Stomach (tissue), 9 donors: ENCODE data around the gene CTNNA1. TPM values are rescaled to one million over a fixed set of nuclear protein-coding genes. Genes with fewer than 3 reads are reported as not detected.
"Not testable (repeated sequence)": the region's sequence is repeated elsewhere in the genome, so short reads cannot be mapped to it uniquely, and the experiment has no call there.

ENCODE experiments used
- DNase-seq, 2 donors: peaks; one replicate each; pipeline versions ENCODE4 v3.0.0 to v3.0.0-alpha.2; 2013 to 2019
- H3K27ac ChIP-seq, 5 donors: fragments of 200-600 bp in 4 of 5; sonication (generic) in 4 of 5; one replicate each; pipeline ENCODE4 v1.5.1; 2013 to 2019; ENCODE audit warnings: mild to moderate bottlenecking in 1 of 5, moderate library complexity in 1 of 5
- H3K27me3 ChIP-seq, 3 donors: fragments of 200-600 bp; sonication (generic); one replicate each; pipeline ENCODE4 v1.5.1; 2017 to 2019; ENCODE audit warnings: mixed run types in 1 of 3
- H3K36me3 ChIP-seq, 4 donors: fragments of 200-600 bp; sonication (generic); 1 replicate in 3 of 4; 2 replicates in 1 of 4; pipeline ENCODE4 v1.5.1; 2016 to 2019
- H3K4me1 ChIP-seq, 4 donors: fragments of 200-600 bp; sonication (generic); one replicate each; pipeline ENCODE4 v1.5.1; 2016 to 2019
- H3K4me3 ChIP-seq, 4 donors: fragments of 200-600 bp; sonication (generic) in 3 of 4; one replicate each; pipeline ENCODE4 v1.5.1; 2016 to 2019; ENCODE audit warnings: mild to moderate bottlenecking in 1 of 4
- H3K9me3 ChIP-seq, 4 donors: fragments of 200-600 bp; sonication (generic); one replicate each; pipeline ENCODE4 v1.5.1; 2016 to 2019
- CTCF ChIP-seq, 7 experiments: fragments of 450-650 bp in 4 of 7; fragments of 200-600 bp in 3 of 7; sonication (generic) in 3 of 7; IDR thresholded peaks; one replicate each; pipeline ENCODE4 v1.5.1; 2016 to 2019; ENCODE audit warnings: antibody characterized with exemption in 7 of 7, control low read depth in 2 of 7, mild to moderate bottlenecking in 1 of 7
- EP300 ChIP-seq: sonication (generic); formaldehyde crosslinking; IDR thresholded peaks from one replicate; pipeline ENCODE4 v1.6.1; 2017; ENCODE audit warnings: antibody characterized with exemption
- POLR2A ChIP-seq, 4 donors: fragments of 450-650 bp; IDR thresholded peaks; one replicate each; pipeline ENCODE4 v1.6.1; 2016; ENCODE audit warnings: antibody characterized with exemption in 4 of 4, control low read depth in 2 of 4, mild to moderate bottlenecking in 1 of 4, moderate library complexity in 1 of 4
- POLR2AphosphoS5 ChIP-seq, 3 donors: sonication (generic); formaldehyde crosslinking; IDR thresholded peaks; one replicate each; pipeline ENCODE4 v1.6.1; 2016; ENCODE audit warnings: antibody characterized with exemption in 3 of 3
- WGBS, 5 donors: extraction: QIAGEN DNeasy Blood & Tissue Kit in 3 of 5; methylation state at CpG; one replicate each; pipeline versions ENCODE4 v1.1.5 to v1.1.7; 2013 to 2018; 5-methylcytosine and 5-hydroxymethylcytosine counted together
- intact Hi-C: fragments of 100-400 bp; cut with DNase I; formaldehyde crosslinking; loops from one replicate; pipeline ENCODE4 v1.15.1; 2023; ENCODE audit warnings: low total_unique reads
- polyA plus RNA-seq, 3 donors: library from polyadenylated mRNA; stranded (reverse); fragments of 200-250 nt; gene quantifications; one replicate each; pipeline ENCODE4 v1.2.3, GENCODE V29; 2013
- total RNA-seq, 5 donors: library from RNA; depleted of rRNA; stranded (reverse); fragments of >200 nt; gene quantifications; one replicate each; pipeline versions ENCODE4 v1.1.0 to v1.2.3, GENCODE V29; 2014 to 2016
- donor health status: healthy with polysubstance abuse.
- donor health status: Bipolar disorder and iron deficiency.
- donor health status: healthy.

The CTNNA1 gene
- total and polyA plus RNA-seq, 8 donors: 88.7 to 531 (median 214) TPM

GRCh38 chr5:138714694-138715093 lies 38.5 kb upstream of the CTNNA1 start:
- intact Hi-C loops: no loop called here
- H3K27ac ChIP-seq: no peak overlapping the region
- no peaks in the 10 kb centered on the region for H3K9me3 ChIP-seq
- H3K4me3 ChIP-seq: no peak overlapping the region
- H3K27me3 ChIP-seq: no peaks in the 10 kb centered on the region
- no peak for DNase-seq
- no peak for TF ChIP-seq POLR2AphosphoS5 (IDR thresholded peaks at IDR 0.05)
- TF ChIP-seq POLR2A (IDR thresholded peaks at IDR 0.05): no peak
- TF ChIP-seq CTCF (IDR thresholded peaks at IDR 0.05): no peak
- TF ChIP-seq EP300: no peak
- H3K4me1 ChIP-seq: no peaks in the 10 kb centered on the region
- H3K36me3 ChIP-seq: no peaks in the 10 kb centered on the region
- 80 to 89% (median 83%) methylated on average over 3 of the region's 3 CpGs for WGBS, 5 donors

GRCh38 chr5:138715931-138716432 lies 37.2 kb upstream of the CTNNA1 start:
- intact Hi-C loops, H3K27ac ChIP-seq, DNase-seq, H3K27me3 ChIP-seq, H3K9me3 ChIP-seq, H3K36me3 ChIP-seq, H3K4me1 ChIP-seq, H3K4me3 ChIP-seq: not testable (repeated sequence)
- WGBS, 5 donors: 70 to 84% (median 71%) methylated on average over 8 of the region's 8 CpGs

- H3K27ac ChIP-seq: no peak overlapping the region
- intact Hi-C loops: no loop called here
- no peaks in the 10 kb centered on the region for H3K36me3 ChIP-seq
- H3K4me3 ChIP-seq: no peak overlapping the region
- no peaks in the 10 kb centered on the region for H3K4me1 ChIP-seq
- H3K27me3 ChIP-seq: no peaks in the 10 kb centered on the region
- DNase-seq: peak in 1 of 2 donors; percentile 40
- TF ChIP-seq POLR2A (IDR thresholded peaks at IDR 0.05) (no peak), EP300 (no peak), POLR2AphosphoS5 (IDR thresholded peaks at IDR 0.05) (no peak), CTCF (IDR thresholded peaks at IDR 0.05) (no peak)
- WGBS, 5 donors: 18 to 35% (median 24%) methylated on average over 3 of the region's 3 CpGs
- no peaks in the 10 kb centered on the region for H3K9me3 ChIP-seq
These were observed 36.7 kb upstream of the CTNNA1 start for GRCh38 chr5:138716456-138716924.

DNA sequence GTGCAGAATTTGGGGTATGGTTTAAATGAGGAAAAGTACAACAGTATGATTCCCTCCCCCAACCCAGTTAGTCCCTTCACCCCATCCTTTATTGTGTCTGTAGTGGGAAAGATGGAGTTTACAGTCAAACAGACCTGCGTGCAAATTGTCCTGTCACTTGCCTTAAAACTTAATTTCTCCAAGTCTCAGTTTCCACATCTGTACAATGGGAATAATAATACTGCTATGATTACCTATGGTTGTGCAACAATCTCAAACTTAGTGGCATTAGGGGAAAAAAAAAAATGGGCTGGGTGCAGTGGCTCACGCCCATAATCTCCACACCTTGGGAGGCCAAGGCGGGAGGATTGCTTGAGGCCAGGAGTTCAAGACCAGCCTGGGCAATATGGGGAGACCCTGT lies 35.8 kb upstream of the CTNNA1 start:
- Histone ChIP-seq H3K27ac (no peak overlapping the region), H3K4me3 (no peak overlapping the region), H3K9me3 (no peaks in the 10 kb centered on the region), H3K27me3 (no peaks in the 10 kb centered on the region), H3K4me1 (no peaks in the 10 kb centered on the region), H3K36me3 (no peaks in the 10 kb centered on the region)
- 85 to 96% (median 94%) methylated on average over 3 of the region's 3 CpGs for WGBS, 5 donors
- TF ChIP-seq CTCF (IDR thresholded peaks at IDR 0.05): no peak
- TF ChIP-seq EP300: no peak
- TF ChIP-seq POLR2A (IDR thresholded peaks at IDR 0.05): no peak
- no peak for TF ChIP-seq POLR2AphosphoS5 (IDR thresholded peaks at IDR 0.05)
- DNase-seq: no peak
- intact Hi-C loops: no loop called here

GRCh38 chr5:138719811-138720210 lies 33.4 kb upstream of the CTNNA1 start:
- Histone ChIP-seq H3K9me3 (no peaks in the 10 kb centered on the region), H3K4me3 (no peak overlapping the region), H3K4me1 (peaks cover 0 to 7% (median 5%) of the 10 kb centered on the region in 4 donors), H3K27me3 (no peaks in the 10 kb centered on the region), H3K27ac (no peak overlapping the region), H3K36me3 (no peaks in the 10 kb centered on the region)
- no peak for DNase-seq
- 66 to 94% (median 83%) methylated on average over 2 of the region's 2 CpGs for WGBS, 5 donors
- intact Hi-C loops: no loop called here
- TF ChIP-seq CTCF (IDR thresholded peaks at IDR 0.05) (no peak), POLR2A (IDR thresholded peaks at IDR 0.05) (no peak), EP300 (no peak), POLR2AphosphoS5 (IDR thresholded peaks at IDR 0.05) (no peak)
